CD4-positive, alpha-beta T cell treated with Interleukin-12 subunit alpha and Interleukin-12 subunit beta, for 1 hour (primary cell): ENCODE measurements around the gene PLAC8.
"Not testable (repeated sequence)": the region's sequence is repeated elsewhere in the genome, so short reads cannot be mapped to it uniquely, and the experiment has no call there.

Experiments used
- DNase-seq: peaks from one replicate; pipeline ENCODE4 v3.0.0-alpha.2; 2020

Gene PLAC8

GRCh38 chr4:83062739-83063138, 51.8 kb downstream of the PLAC8 start:
- no peak for DNase-seq

- DNase-seq: peak; percentile 33
Observed at GRCh38 chr4:83054928-83055327, 59.6 kb downstream of the PLAC8 start.

DNA sequence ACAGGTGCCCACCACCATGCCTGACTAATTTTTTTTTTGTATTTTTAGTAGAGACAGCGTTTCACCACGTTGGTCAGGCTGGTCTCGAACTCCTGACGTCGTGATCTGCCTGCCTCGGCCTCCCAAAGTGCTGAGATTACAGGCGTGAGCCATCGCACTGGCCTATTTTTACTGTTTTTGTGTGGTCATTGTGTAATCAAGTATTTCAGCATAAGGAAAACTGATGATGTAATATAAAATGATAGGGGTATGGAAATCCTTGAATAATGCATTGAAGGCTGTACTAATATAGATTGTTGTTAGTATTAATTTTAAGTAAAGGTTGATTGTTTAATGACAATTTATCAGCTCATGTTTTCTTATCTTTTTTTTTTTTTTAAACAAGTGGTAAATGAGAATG, 65.7 kb downstream of the PLAC8 start:
- not testable (repeated sequence) for DNase-seq

- DNase-seq: no peak
Observed at GRCh38 chr4:83046693-83047473, 67.6 kb downstream of the PLAC8 start.

DNA sequence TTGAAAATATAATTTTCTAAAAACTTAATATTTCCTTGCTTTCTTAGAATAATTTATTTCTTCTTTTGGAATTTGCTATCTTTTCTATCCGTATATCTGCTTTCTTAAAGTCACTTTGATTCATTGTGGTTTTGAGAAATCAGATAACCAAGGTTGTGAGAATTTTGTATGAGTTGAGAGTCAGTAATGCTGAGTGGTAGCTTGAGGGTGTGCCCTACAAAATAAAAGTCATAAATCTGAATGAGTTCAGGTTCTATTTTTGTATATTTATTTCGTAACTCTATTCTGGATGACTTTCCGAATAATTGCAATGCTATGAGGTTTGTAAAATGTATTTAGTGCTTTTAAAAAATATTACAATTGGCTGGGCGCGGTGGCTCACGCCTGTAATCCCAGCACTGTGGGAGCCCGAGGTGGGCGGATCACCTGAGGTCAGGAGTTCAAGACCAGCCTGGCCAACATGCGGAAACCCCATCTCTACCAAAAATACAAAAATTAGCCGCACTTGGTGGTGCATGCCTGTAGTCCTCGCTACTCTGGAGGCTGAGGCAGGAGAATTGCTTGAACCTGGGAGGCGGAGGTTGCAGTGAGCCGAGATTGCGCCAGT, 70.6 kb downstream of the PLAC8 start:
- DNase-seq: no peak

- not testable (repeated sequence) for DNase-seq
Observed at GRCh38 chr4:83043157-83043556, 71.4 kb downstream of the PLAC8 start.

DNA sequence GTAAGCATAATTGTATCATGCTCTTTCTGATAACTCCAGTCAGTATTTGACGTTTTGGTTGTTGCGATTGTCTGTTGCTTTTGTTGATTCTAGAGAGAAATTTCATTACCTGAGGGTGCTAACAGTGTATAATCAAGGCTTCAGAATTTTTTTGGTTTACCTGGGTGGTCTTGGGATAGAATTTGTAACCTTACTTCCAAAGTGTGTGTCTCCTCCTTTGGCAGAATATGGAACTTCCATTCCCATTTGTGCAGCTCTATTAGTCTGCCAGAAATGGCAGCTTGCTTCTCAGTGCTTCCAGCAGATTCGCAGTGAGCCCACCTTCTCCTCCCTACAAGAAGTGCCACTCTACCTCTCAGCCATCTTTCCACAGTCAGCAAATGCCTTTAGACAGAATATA, 74.3 kb downstream of the PLAC8 start:
- no peak for DNase-seq
